ENCODE data around the gene MAPKAP1. TPM values are rescaled to one million over a fixed set of nuclear protein-coding genes. Genes with fewer than 3 reads are reported as not detected.

Gene MAPKAP1
- total RNA-seq, 2 donors from 2014 or later = 75.3 to 91.6 TPM

GRCh38 chr9:125648294-125648693, 58.7 kb downstream of the MAPKAP1 start:
- Mint-ChIP-seq H3K9me3 (no peaks in the 10 kb centered on the region), H3K4me1 (peaks cover 41% of the 10 kb centered on the region), H3K36me3 (ENCODE audit: low read depth) (peaks cover 2% of the 10 kb centered on the region), H3K27me3 (ENCODE audit: insufficient read depth) (no peaks in the 10 kb centered on the region), H3K27ac (no peak overlapping the region), H3K4me3 (no peak overlapping the region)
- TF ChIP-seq CTCF (conservative IDR thresholded peaks at IDR 0.05) = no peak
- no peaks in the 10 kb centered on the region for H3K36me3 ChIP-seq (ENCODE audit: control insufficient read depth, insufficient read depth, low read length)
- DNase-seq = no peak
- H3K27ac ChIP-seq (ENCODE audit: low read depth, low read length) = no peak overlapping the region
- H3K4me1 ChIP-seq (ENCODE audit: control insufficient read depth, insufficient read depth, low read length) = no peaks in the 10 kb centered on the region
- no peaks in the 10 kb centered on the region for H3K27me3 ChIP-seq (ENCODE audit: control insufficient read depth, insufficient read depth, low read length, poor library complexity, severe bottlenecking)
- whole genome bisulfite sequencing, 2 experiments (ENCODE audit: insufficient coverage in 1 of 2, insufficient read length in 1 of 2) = 83% methylated on average over 1 of the region's 1 CpG
- no peaks in the 10 kb centered on the region for H3K9me3 ChIP-seq (ENCODE audit: control insufficient read depth, low read length)
- H3K4me3 ChIP-seq (ENCODE audit: low read length) = no peak overlapping the region
- H3K9ac ChIP-seq (ENCODE audit: extremely low read depth, low read length, poor library complexity, severe bottlenecking) = no peak overlapping the region

DNA sequence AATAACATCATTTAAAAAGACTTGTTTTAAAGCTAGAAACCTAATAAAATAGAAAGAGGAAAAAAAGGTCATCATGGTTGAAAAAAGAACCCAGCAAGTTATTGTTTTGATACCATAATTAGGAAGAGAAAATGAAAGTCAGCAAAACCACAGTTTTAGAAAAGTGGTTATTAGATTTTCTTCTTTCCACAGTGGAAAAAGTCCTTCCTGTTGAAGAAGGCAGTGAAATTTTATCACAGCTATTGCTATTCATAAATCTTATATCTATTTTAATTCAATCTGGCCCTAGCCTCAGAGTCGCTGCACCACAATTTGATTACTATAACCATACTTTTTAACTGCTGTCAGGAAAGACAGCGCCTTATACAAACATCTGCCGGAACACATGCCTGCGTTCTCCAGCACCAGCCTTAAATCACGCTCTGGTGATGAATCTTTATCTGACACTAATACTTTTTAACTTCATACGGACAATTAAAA, 60.3 kb downstream of the MAPKAP1 start:
- WGBS, 2 experiments (ENCODE audit: insufficient coverage in 1 of 2, insufficient read length in 1 of 2) = 97% methylated on average over 4 to 6 of the region's 6 CpGs
- Histone ChIP-seq H3K27ac (ENCODE audit: low read depth, low read length) (no peak overlapping the region), H3K9me3 (ENCODE audit: control insufficient read depth, low read length) (no peaks in the 10 kb centered on the region), H3K27me3 (ENCODE audit: control insufficient read depth, insufficient read depth, low read length, poor library complexity, severe bottlenecking) (no peaks in the 10 kb centered on the region), H3K4me3 (ENCODE audit: low read length) (no peak overlapping the region), H3K4me1 (ENCODE audit: control insufficient read depth, insufficient read depth, low read length) (no peaks in the 10 kb centered on the region), H3K36me3 (ENCODE audit: control insufficient read depth, insufficient read depth, low read length) (no peaks in the 10 kb centered on the region), H3K9ac (ENCODE audit: extremely low read depth, low read length, poor library complexity, severe bottlenecking) (no peak overlapping the region)
- Mint-ChIP-seq H3K27me3 (ENCODE audit: insufficient read depth) (no peaks in the 10 kb centered on the region), H3K9me3 (no peaks in the 10 kb centered on the region), H3K4me1 (peaks cover 27% of the 10 kb centered on the region), H3K27ac (no peak overlapping the region), H3K36me3 (ENCODE audit: low read depth) (peaks cover 9% of the 10 kb centered on the region), H3K4me3 (no peak overlapping the region)
- no peak for TF ChIP-seq CTCF (conservative IDR thresholded peaks at IDR 0.05)
- no peak for DNase-seq

- Mint-ChIP-seq H3K27me3 (ENCODE audit: insufficient read depth) (no peaks in the 10 kb centered on the region), H3K4me1 (peaks cover 26% of the 10 kb centered on the region), H3K9me3 (no peaks in the 10 kb centered on the region), H3K36me3 (ENCODE audit: low read depth) (peaks cover 9% of the 10 kb centered on the region), H3K4me3 (no peak overlapping the region), H3K27ac (no peak overlapping the region)
- DNase-seq = no peak
- WGBS, 2 experiments (ENCODE audit: insufficient coverage in 1 of 2, insufficient read length in 1 of 2) = 86% methylated on average over 1 of the region's 1 CpG; no CpG with 5 or more reads in 1 of the 2 experiments
- Histone ChIP-seq H3K4me1 (ENCODE audit: control insufficient read depth, insufficient read depth, low read length) (no peaks in the 10 kb centered on the region), H3K9me3 (ENCODE audit: control insufficient read depth, low read length) (no peaks in the 10 kb centered on the region), H3K4me3 (ENCODE audit: low read length) (no peak overlapping the region), H3K27me3 (ENCODE audit: control insufficient read depth, insufficient read depth, low read length, poor library complexity, severe bottlenecking) (no peaks in the 10 kb centered on the region), H3K9ac (ENCODE audit: extremely low read depth, low read length, poor library complexity, severe bottlenecking) (no peak overlapping the region), H3K27ac (ENCODE audit: low read depth, low read length) (no peak overlapping the region), H3K36me3 (ENCODE audit: control insufficient read depth, insufficient read depth, low read length) (no peaks in the 10 kb centered on the region)
- no peak for TF ChIP-seq CTCF (conservative IDR thresholded peaks at IDR 0.05)
Observed at GRCh38 chr9:125646217-125646616, 60.8 kb downstream of the MAPKAP1 start.
